ENCODE measurements around the gene ZNF133.
"Not testable (repeated sequence)": the region's sequence is repeated elsewhere in the genome, so short reads cannot be mapped to it uniquely, and the experiment has no call there.

ZNF133 gene

GRCh38 chr20:18287546-18287914 lies 797 bp upstream of the ZNF133 start:
- DNase-seq: no peak

GRCh38 chr20:18288749-18289267 lies 481 bp downstream of the ZNF133 start:
- DNase-seq: no peak

- no peak for DNase-seq
Observed at GRCh38 chr20:18289306-18289705, 979 bp downstream of the ZNF133 start.

- DNase-seq: no peak
Observed at GRCh38 chr20:18299364-18299763, 11.0 kb downstream of the ZNF133 start.

- no peak for DNase-seq
Observed at GRCh38 chr20:18304618-18305017, 16.3 kb downstream of the ZNF133 start.

GRCh38 chr20:18307301-18307700 lies 19.0 kb downstream of the ZNF133 start:
- DNase-seq: no peak

- DNase-seq: no peak
Observed at GRCh38 chr20:18310051-18310450, 21.7 kb downstream of the ZNF133 start.

- DNase-seq: no peak
Observed at GRCh38 chr20:18310592-18310991, 22.3 kb downstream of the ZNF133 start.

GRCh38 chr20:18312723-18313122 lies 24.4 kb downstream of the ZNF133 start:
- DNase-seq: no peak

- DNase-seq: no peak
Observed at GRCh38 chr20:18313411-18313810, 25.1 kb downstream of the ZNF133 start.

GRCh38 chr20:18314786-18315406 lies 26.6 kb downstream of the ZNF133 start:
- no peak for DNase-seq

- DNase-seq: no peak
Observed at GRCh38 chr20:18316166-18316565, 27.8 kb downstream of the ZNF133 start.

- DNase-seq: no peak
Observed at GRCh38 chr20:18321316-18321715, 33.0 kb downstream of the ZNF133 start.

- DNase-seq: no peak
Observed at GRCh38 chr20:18321976-18322950, 33.9 kb downstream of the ZNF133 start.

- DNase-seq: no peak
Observed at GRCh38 chr20:18323705-18324104, 35.4 kb downstream of the ZNF133 start.

GRCh38 chr20:18324596-18325089 lies 36.3 kb downstream of the ZNF133 start:
- DNase-seq: no peak

GRCh38 chr20:18326990-18327389 lies 38.7 kb downstream of the ZNF133 start:
- DNase-seq: no peak

GRCh38 chr20:18331694-18332093 lies 43.4 kb downstream of the ZNF133 start:
- no peak for DNase-seq

GRCh38 chr20:18349749-18350148 lies 61.4 kb downstream of the ZNF133 start:
- not testable (repeated sequence) for DNase-seq

GRCh38 chr20:18359854-18360253 lies 71.5 kb downstream of the ZNF133 start:
- no peak for DNase-seq

- DNase-seq: no peak
Observed at GRCh38 chr20:18360635-18361034, 72.3 kb downstream of the ZNF133 start.

- no peak for DNase-seq
Observed at GRCh38 chr20:18361678-18362077, 73.4 kb downstream of the ZNF133 start.

GRCh38 chr20:18362916-18363315 lies 74.6 kb downstream of the ZNF133 start:
- DNase-seq: no peak

GRCh38 chr20:18363708-18364107 lies 75.4 kb downstream of the ZNF133 start:
- no peak for DNase-seq
